ENCODE data around the gene PPP1R16B. TPM values are rescaled to one million over a fixed set of nuclear protein-coding genes. Genes with fewer than 3 reads are reported as not detected.

PPP1R16B gene
- total RNA-seq, 2 experiments from 2014 or later = 63.6 to 67.4 TPM

- Mint-ChIP-seq H3K36me3 (ENCODE audit: low read depth) (peaks cover 57% of the 10 kb centered on the region), H3K4me1 (peaks cover 74% of the 10 kb centered on the region), H3K27me3 (no peaks in the 10 kb centered on the region), H3K27ac (no peak overlapping the region), H3K4me3 (no peak overlapping the region), H3K9me3 (peaks cover 2% of the 10 kb centered on the region)
- POLR2A ChIA-PET = interaction anchor here (0.6 kb wide), 1 partner anchor 10 kb away, joined by 3 read pairs; the partner anchor contains the start of gene PPP1R16B
- DNase-seq = no peak
- CTCF ChIA-PET = interaction anchor here (0.9 to 2.2 kb wide), 3 partner anchors 11 to 90 kb away, joined by 3 to 6 read pairs (median 6); no protein-coding TSS in a partner anchor
These were observed 9.9 kb downstream of the PPP1R16B start for GRCh38 chr20:38815446-38815845.

GRCh38 chr20:38818113-38819065 is 12.9 kb downstream of the PPP1R16B start:
- POLR2A ChIA-PET = no interaction called here
- H3K4me1 Mint-ChIP-seq = peaks cover 66% of the 10 kb centered on the region
- no peak for DNase-seq
- no peaks in the 10 kb centered on the region for H3K27me3 Mint-ChIP-seq
- no peak overlapping the region for H3K27ac Mint-ChIP-seq
- H3K36me3 Mint-ChIP-seq (ENCODE audit: low read depth) = peaks cover 61% of the 10 kb centered on the region
- CTCF ChIA-PET = interaction anchor here (0.6 to 1.3 kb wide), 4 partner anchors 11 to 50 kb away, joined by 3 to 5 read pairs (median 4); no protein-coding TSS in a partner anchor
- no peak overlapping the region for H3K4me3 Mint-ChIP-seq
- H3K9me3 Mint-ChIP-seq = peaks cover 11% of the 10 kb centered on the region

DNA sequence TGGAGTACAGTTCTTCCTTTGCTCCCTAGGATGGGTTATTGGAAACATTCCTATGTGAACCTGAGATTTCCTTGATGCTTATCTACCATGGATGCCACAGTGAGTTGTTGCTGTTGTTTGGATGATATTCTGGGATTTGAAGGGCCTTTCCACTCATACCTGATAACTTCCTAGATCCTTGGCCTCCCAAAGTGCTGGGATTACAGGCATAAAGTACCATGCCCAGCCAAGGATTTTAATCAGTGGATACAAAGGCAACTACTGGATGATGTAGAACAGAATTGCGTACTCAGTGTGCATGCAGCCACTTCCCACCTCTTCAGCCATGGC is 20.0 kb downstream of the PPP1R16B start:
- peak overlapping the region; percentile 13 for H3K27ac Mint-ChIP-seq
- CTCF ChIA-PET = interaction anchor here (1.6 kb wide), 1 partner anchor 35 kb away, joined by 4 read pairs; no protein-coding TSS in a partner anchor

GRCh38 chr20:38825901-38826625 is 20.6 kb downstream of the PPP1R16B start:
- H3K27me3 Mint-ChIP-seq = no peaks in the 10 kb centered on the region
- H3K4me1 Mint-ChIP-seq = peaks cover 85% of the 10 kb centered on the region
- H3K36me3 Mint-ChIP-seq (ENCODE audit: low read depth) = peaks cover 78% of the 10 kb centered on the region
- ChIA-PET POLR2A (no interaction called here), CTCF (interaction anchor here (1.0 to 1.6 kb wide), 3 partner anchors 10 to 55 kb away, joined by 3 to 6 read pairs (median 4); no protein-coding TSS in a partner anchor)
- H3K27ac Mint-ChIP-seq = peak overlapping the region; percentile 19
- no peak for DNase-seq
- H3K4me3 Mint-ChIP-seq = no peak overlapping the region
- H3K9me3 Mint-ChIP-seq = peaks cover 7% of the 10 kb centered on the region

More for the DNA sequence above, 20.0 kb downstream of the PPP1R16B start:
- Mint-ChIP-seq H3K4me3 (no peak overlapping the region), H3K4me1 (peaks cover 81% of the 10 kb centered on the region), H3K36me3 (ENCODE audit: low read depth) (peaks cover 76% of the 10 kb centered on the region), H3K27me3 (no peaks in the 10 kb centered on the region), H3K9me3 (peaks cover 8% of the 10 kb centered on the region)
- POLR2A ChIA-PET = no interaction called here
- DNase-seq = no peak

DNA sequence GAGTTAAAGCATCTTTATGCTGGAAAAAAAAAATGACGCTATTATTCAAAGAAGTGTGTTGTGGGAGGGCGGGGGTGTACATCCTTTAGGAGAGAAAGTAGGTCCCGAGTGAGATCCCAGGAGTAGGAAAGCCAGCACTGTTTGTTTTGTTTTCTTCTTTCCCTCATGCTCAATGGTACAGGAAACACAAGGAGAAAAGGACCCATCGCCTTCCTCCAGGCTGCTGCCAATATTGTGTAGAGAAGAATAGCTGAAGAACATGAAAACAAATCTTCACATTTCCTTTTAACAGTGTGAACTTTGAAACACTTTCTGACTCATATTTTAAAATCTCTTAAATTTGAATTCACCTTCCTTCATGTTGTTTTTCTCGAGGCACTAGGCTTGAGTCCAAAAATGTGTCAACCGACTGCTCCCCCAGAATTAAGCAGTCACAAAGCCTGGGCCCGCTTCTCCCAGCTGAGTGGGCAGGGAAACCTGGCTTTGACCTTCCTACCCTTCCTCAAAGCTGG is 22.3 kb downstream of the PPP1R16B start:
- Mint-ChIP-seq H3K4me1 (peaks cover 87% of the 10 kb centered on the region), H3K9me3 (no peaks in the 10 kb centered on the region), H3K36me3 (ENCODE audit: low read depth) (peaks cover 77% of the 10 kb centered on the region), H3K4me3 (no peak overlapping the region), H3K27ac (peak overlapping the region; percentile 88), H3K27me3 (no peaks in the 10 kb centered on the region)
- POLR2A ChIA-PET = interaction anchor here (0.6 kb wide), 1 partner anchor 108 kb away, joined by 3 read pairs; no protein-coding TSS in a partner anchor
- CTCF ChIA-PET = interaction anchor here (1.5 to 1.8 kb wide), 2 partner anchors 11 to 12 kb away, joined by 4 to 6 read pairs; no protein-coding TSS in a partner anchor
- DNase-seq = no peak

- Mint-ChIP-seq H3K27ac (peak overlapping the region; percentile 51), H3K9me3 (peaks cover 3% of the 10 kb centered on the region), H3K27me3 (no peaks in the 10 kb centered on the region), H3K4me1 (peaks cover 92% of the 10 kb centered on the region), H3K4me3 (no peak overlapping the region), H3K36me3 (ENCODE audit: low read depth) (peaks cover 80% of the 10 kb centered on the region)
- ChIA-PET POLR2A (interaction anchor here (0.6 kb wide), 1 partner anchor 109 kb away, joined by 3 read pairs; no protein-coding TSS in a partner anchor), CTCF (interaction anchor here (1.8 kb wide), 1 partner anchor 12 kb away, joined by 4 read pairs; no protein-coding TSS in a partner anchor)
- no peak for DNase-seq
These were observed 23.2 kb downstream of the PPP1R16B start for GRCh38 chr20:38828514-38829295.

GRCh38 chr20:38829296-38829875 is 23.9 kb downstream of the PPP1R16B start:
- Mint-ChIP-seq H3K36me3 (ENCODE audit: low read depth) (peaks cover 76% of the 10 kb centered on the region), H3K9me3 (peaks cover 6% of the 10 kb centered on the region), H3K4me1 (peaks cover 94% of the 10 kb centered on the region), H3K27ac (peak overlapping the region; percentile 51), H3K4me3 (no peak overlapping the region), H3K27me3 (no peaks in the 10 kb centered on the region)
- ChIA-PET POLR2A (no interaction called here), CTCF (interaction anchor here (1.0 kb wide), 1 partner anchor 64 kb away, joined by 3 read pairs; no protein-coding TSS in a partner anchor)
- DNase-seq = no peak

DNA sequence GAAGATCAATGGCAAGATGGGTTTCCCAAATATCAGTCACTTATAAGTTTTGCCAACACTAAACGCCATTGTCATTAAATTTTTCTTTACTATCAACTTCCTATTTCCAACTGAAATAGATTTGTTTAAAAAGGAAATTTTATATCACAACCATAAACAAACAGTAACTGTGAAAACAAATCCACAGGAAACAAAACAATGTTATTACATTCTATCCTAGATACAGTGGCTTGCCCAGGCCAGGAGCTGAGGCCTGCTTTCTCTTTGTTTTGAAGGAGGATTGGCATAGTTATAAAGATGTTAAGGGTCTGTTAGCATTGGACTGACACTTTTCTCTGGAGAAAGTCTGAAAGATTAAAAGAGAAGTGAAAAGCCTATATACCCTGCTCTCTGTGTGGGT is 24.9 kb downstream of the PPP1R16B start:
- Mint-ChIP-seq H3K9me3 (peaks cover 6% of the 10 kb centered on the region), H3K27ac (peak overlapping the region; percentile 48), H3K27me3 (no peaks in the 10 kb centered on the region), H3K4me3 (no peak overlapping the region), H3K36me3 (ENCODE audit: low read depth) (peaks cover 70% of the 10 kb centered on the region), H3K4me1 (peaks cover 90% of the 10 kb centered on the region)
- CTCF ChIA-PET = interaction anchor here (1.0 kb wide), 1 partner anchor 63 kb away, joined by 3 read pairs; no protein-coding TSS in a partner anchor
- DNase-seq = no peak
- POLR2A ChIA-PET = no interaction called here

GRCh38 chr20:38831049-38831691 is 25.7 kb downstream of the PPP1R16B start:
- Mint-ChIP-seq H3K27ac (peak overlapping the region; percentile 58), H3K4me3 (no peak overlapping the region), H3K36me3 (ENCODE audit: low read depth) (peaks cover 67% of the 10 kb centered on the region), H3K9me3 (peaks cover 6% of the 10 kb centered on the region), H3K27me3 (no peaks in the 10 kb centered on the region), H3K4me1 (peaks cover 82% of the 10 kb centered on the region)
- no peak for DNase-seq
- ChIA-PET POLR2A (no interaction called here), CTCF (interaction anchor here (0.7 kb wide), 1 partner anchor 63 kb away, joined by 3 read pairs; no protein-coding TSS in a partner anchor)

DNA sequence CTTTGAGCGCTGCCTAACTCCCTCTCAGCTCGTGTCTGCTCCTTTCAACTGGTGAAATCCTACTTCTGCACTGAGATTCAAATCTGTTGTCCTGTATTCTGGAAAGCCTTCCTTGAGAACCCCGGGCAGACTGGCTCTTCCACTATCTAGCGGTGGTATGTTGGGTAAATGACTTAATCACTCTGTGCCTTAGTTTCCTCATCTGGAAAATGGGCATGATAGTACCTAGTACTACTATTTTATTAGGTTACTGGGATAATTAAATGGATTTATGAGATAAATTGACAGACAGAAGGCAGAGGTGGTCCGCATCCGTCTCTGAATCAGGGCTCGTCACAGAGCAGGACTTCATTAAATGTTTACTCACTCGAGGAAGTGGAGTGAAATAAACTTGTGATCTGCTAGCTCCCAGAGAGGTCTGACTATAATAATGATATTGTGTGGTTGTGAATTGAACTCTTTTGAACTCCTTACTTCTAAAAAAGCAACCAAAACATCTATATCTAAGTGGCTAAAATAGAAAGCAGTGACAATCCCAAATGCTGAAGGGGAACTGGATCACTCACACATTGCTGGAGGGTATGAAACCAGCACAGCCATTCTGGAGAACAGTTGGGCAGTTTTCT is 26.6 kb downstream of the PPP1R16B start:
- peaks cover 78% of the 10 kb centered on the region for H3K4me1 Mint-ChIP-seq

More for the DNA sequence above, 26.6 kb downstream of the PPP1R16B start:
- POLR2A ChIA-PET = no interaction called here
- peak overlapping the region; percentile 85 for H3K27ac Mint-ChIP-seq
- H3K27me3 Mint-ChIP-seq = no peaks in the 10 kb centered on the region
- H3K9me3 Mint-ChIP-seq = peaks cover 6% of the 10 kb centered on the region
- H3K36me3 Mint-ChIP-seq (ENCODE audit: low read depth) = peaks cover 69% of the 10 kb centered on the region
- DNase-seq = no peak
- CTCF ChIA-PET = interaction anchor here (0.7 kb wide), 1 partner anchor 62 kb away, joined by 3 read pairs; no protein-coding TSS in a partner anchor
- no peak overlapping the region for H3K4me3 Mint-ChIP-seq

Data from activated CD4-positive, alpha-beta T cell treated with anti-CD3 and anti-CD28 coated beads, Interleukin-2, amount 10 ng/mL, durations not matched to agents 7 days and 5 days (primary cell).